ENCODE results near the gene LDHB. TPM values are rescaled to one million over a fixed set of nuclear protein-coding genes. Genes with fewer than 3 reads are reported as not detected.

Gene LDHB
- total RNA-seq, 1 experiment from 2014 or later = 1,343 TPM

- H3K79me2 ChIP-seq (ENCODE audit: insufficient read depth, low read length) = no peaks in the 10 kb centered on the region
- peaks cover 73 to 94% (median 90%) of the 10 kb centered on the region in 3 experiments for H3K36me3 Mint-ChIP-seq (ENCODE audit: insufficient read depth in 1 of 3, low read depth in 3 of 3)
- WGBS (ENCODE audit: extremely low coverage, insufficient read length, low lambda C conversion rate) = no CpG with 5 or more reads among the region's 1 CpG
- H3K4me2 ChIP-seq (ENCODE audit: insufficient read depth, insufficient read length, low read length) = no peak overlapping the region
- H3K27me3 Mint-ChIP-seq (ENCODE audit: low read depth) = no peaks in the 10 kb centered on the region
- H3K14ac ChIP-seq (ENCODE audit: insufficient read depth, low read length) = no peak overlapping the region
- no peak overlapping the region for H3K4ac ChIP-seq (ENCODE audit: low read depth, low read length)
- H4K5ac ChIP-seq (ENCODE audit: insufficient read length, low read depth, low read length) = no peak overlapping the region
- no peak overlapping the region for H2BK5ac ChIP-seq (ENCODE audit: insufficient read length, low read length)
- no peak overlapping the region for H2BK120ac ChIP-seq (ENCODE audit: low read depth, low read length, poor library complexity, severe bottlenecking)
- no peak overlapping the region for H2BK20ac ChIP-seq (ENCODE audit: low read depth, low read length, poor library complexity, severe bottlenecking)
- no peaks in the 10 kb centered on the region for H3K27me3 ChIP-seq (ENCODE audit: insufficient read depth, low read length)
- H3K18ac ChIP-seq (ENCODE audit: insufficient read length, low read depth, low read length) = no peak overlapping the region
- no peaks in the 10 kb centered on the region; the same call in 1 of the 2 replicates for H3K4me1 ChIP-seq (ENCODE audit: insufficient read depth, low read length)
- H3K9me3 ChIP-seq (ENCODE audit: control insufficient read depth, low read depth, low read length) = no peaks in the 10 kb centered on the region
- H3K4me1 Mint-ChIP-seq = peaks cover 36% of the 10 kb centered on the region in 2 experiments
- no peak overlapping the region for H2AK5ac ChIP-seq (ENCODE audit: insufficient read length, low read length)
- peaks cover 3% of the 10 kb centered on the region for H3K79me1 ChIP-seq (ENCODE audit: insufficient read depth, low read depth, low read length, poor library complexity, severe bottlenecking)
- no peak for DNase-seq
- H3K23me2 ChIP-seq (ENCODE audit: insufficient read length, low read depth, low read length, poor library complexity, severe bottlenecking) = no peaks in the 10 kb centered on the region
- H3K56ac ChIP-seq (ENCODE audit: insufficient read length, low read depth, low read length) = no peak overlapping the region
- H2BK15ac ChIP-seq (ENCODE audit: low read depth, low read length) = no peak overlapping the region
- H3K4me3 Mint-ChIP-seq = no peak overlapping the region
- H2AFZ ChIP-seq (ENCODE audit: low read length) = no peak overlapping the region
- H3T11ph ChIP-seq (ENCODE audit: low read length) = no peak overlapping the region
- no peak overlapping the region for H4K8ac ChIP-seq (replicated peaks; ENCODE audit: insufficient read length, low read depth, low read length)
- H4K91ac ChIP-seq (ENCODE audit: insufficient read length, low read depth, low read length) = no peak overlapping the region
- no peak overlapping the region for H3K27ac ChIP-seq (ENCODE audit: insufficient read length, low read depth, low read length)
- peak overlapping the region in 2 of 3 experiments; percentile 5 to 74; a peak in 1 of 7 replicates for H3K27ac Mint-ChIP-seq
- H3K23ac ChIP-seq (ENCODE audit: insufficient read length, low read depth, low read length) = no peak overlapping the region
- TF ChIP-seq CTCF (conservative IDR thresholded peaks at IDR 0.05) = no peak
- no peaks in the 10 kb centered on the region for H3K9me3 Mint-ChIP-seq
- no peak overlapping the region for H3K9ac ChIP-seq (ENCODE audit: extremely low read depth, insufficient read length, low read length)
- H2BK12ac ChIP-seq (ENCODE audit: insufficient read length, low read depth, low read length) = no peak overlapping the region
- no peaks in the 10 kb centered on the region for H4K20me1 ChIP-seq (ENCODE audit: control insufficient read depth, insufficient read depth, insufficient read length)
Observed at GRCh38 chr12:21642707-21643389, 14.8 kb downstream of the LDHB start.

All from H9 (cell line).